SK-N-SH treated with all-trans-retinoic acid at 6 μM for 48 hours (cell line): Measurements from ENCODE around the gene PPP6R2.

Source experiments
- CREB5 ChIP-seq: fragments of 250-450 bp; sonication (Bioruptor Pico); IDR thresholded peaks from 2 replicates; pipeline ENCODE4 v1.5.1; 2020; ENCODE audit warnings: low read depth, mild to moderate bottlenecking, moderate library complexity
- GLIS3 ChIP-seq: fragments of 250-450 bp; sonication (Bioruptor Pico); IDR thresholded peaks from 2 replicates; pipeline ENCODE4 v1.5.0; 2020; ENCODE audit warnings: mild to moderate bottlenecking, moderate library complexity
- OSR1 ChIP-seq: fragments of 250-450 bp; sonication (Bioruptor Pico); IDR thresholded peaks from 2 replicates; pipeline ENCODE4 v1.8.0; 2022; ENCODE audit warnings: moderate library complexity, mild to moderate bottlenecking, inconsistent platforms
- PATZ1 ChIP-seq: fragments of 250-450 bp; sonication (Bioruptor Pico); IDR thresholded peaks from 2 replicates; pipeline ENCODE4 v1.8.0; 2020; ENCODE audit warnings: mild to moderate bottlenecking, moderate library complexity, borderline replicate concordance
- PPARA ChIP-seq: fragments of 250-450 bp; sonication (Bioruptor Pico); IDR thresholded peaks from 2 replicates; pipeline ENCODE4 v1.5.0; 2020; ENCODE audit warnings: mild to moderate bottlenecking, borderline replicate concordance
- ZC3H10 ChIP-seq: fragments of 250-450 bp; sonication (Bioruptor Pico); IDR thresholded peaks from 2 replicates; pipeline ENCODE4 v1.5.1; 2021; ENCODE audit warnings: mild to moderate bottlenecking, moderate library complexity
- ZFP3 ChIP-seq: fragments of 250-450 bp; sonication (Bioruptor Pico); IDR thresholded peaks from 2 replicates; pipeline ENCODE4 v1.5.0; 2020; ENCODE audit warnings: mild to moderate bottlenecking, moderate library complexity
- ZFP30 ChIP-seq: fragments of 450-650 bp; formaldehyde crosslinking; IDR thresholded peaks from 2 replicates; pipeline ENCODE4 v1.5.0; 2022; ENCODE audit warnings: mild to moderate bottlenecking, moderate library complexity
- ZNF565 ChIP-seq: fragments of 450-650 bp; formaldehyde crosslinking; conservative IDR thresholded peaks from 2 replicates; pipeline ENCODE4 v1.5.0; 2020; ENCODE audit warnings: low read depth, mild to moderate bottlenecking, moderate library complexity
- ZNF8 ChIP-seq: fragments of 450-650 bp; formaldehyde crosslinking; IDR thresholded peaks from 2 replicates; pipeline ENCODE4 v1.5.0; 2020; ENCODE audit warnings: mild to moderate bottlenecking, moderate library complexity

DNA sequence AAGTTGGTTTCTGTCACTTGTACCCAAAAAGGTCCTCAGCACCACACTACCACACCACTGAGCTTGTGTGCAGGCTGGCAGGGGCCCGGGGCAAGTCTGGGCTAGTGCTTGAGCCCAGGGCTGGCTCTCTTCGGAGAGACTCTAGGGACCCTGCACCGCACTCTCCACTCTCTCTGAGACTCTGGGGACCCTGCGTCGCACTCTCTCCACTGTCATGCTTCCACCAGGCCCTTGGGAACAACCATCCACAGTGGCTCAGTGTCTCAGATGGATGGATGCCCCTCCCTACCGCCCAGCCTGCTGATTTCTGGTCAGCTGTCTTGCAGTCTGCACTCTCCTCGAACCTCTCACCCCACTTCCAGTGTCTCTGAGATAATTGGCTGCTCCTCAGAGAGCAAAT is 133.7 kb downstream of the PPP6R2 start:
- TF ChIP-seq ZC3H10 (CRISPR knock-in tag) (no peak), PPARA (no peak), GLIS3 (CRISPR knock-in tag) (no peak), ZNF565 (CRISPR knock-in tag) (no peak), CREB5 (CRISPR knock-in tag) (no peak), OSR1 (CRISPR knock-in tag) (no peak), ZFP30 (CRISPR knock-in tag) (no peak), ZFP3 (CRISPR knock-in tag) (no peak), PATZ1 (CRISPR knock-in tag) (no peak), ZNF8 (CRISPR knock-in tag) (no peak)
